HG03060 (cell line): Measurements from ENCODE around the gene PAK1.

ENCODE experiments used
- ATAC-seq: cut with Tn5 transposase; IDR thresholded peaks from one replicate; pipeline ENCODE4 v1.9.1; 2021; ENCODE audit warnings: low read depth, moderate number of reproducible peaks; ENCODE audit not compliant: unreplicated experiment

The PAK1 gene

DNA sequence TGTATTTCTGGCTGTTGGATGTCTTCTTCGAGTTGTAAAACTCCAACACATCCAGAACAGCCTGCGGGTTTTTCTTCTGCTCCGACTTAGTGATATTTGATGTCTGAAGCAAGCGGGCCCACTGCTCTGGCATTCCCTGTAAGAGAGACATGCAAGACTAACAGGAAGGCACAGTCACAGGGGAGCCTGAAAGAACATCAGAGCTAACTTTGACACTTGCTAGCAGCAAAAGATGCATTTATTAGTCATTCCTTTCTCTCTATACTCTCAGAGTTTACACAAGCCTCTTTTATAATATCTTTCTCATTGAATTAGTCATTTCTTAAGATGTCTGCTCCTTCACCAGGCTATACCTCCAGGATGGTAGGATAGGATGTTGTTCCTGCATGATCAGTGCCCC is 94.6 kb downstream of the PAK1 start:
- no peak for ATAC-seq

DNA sequence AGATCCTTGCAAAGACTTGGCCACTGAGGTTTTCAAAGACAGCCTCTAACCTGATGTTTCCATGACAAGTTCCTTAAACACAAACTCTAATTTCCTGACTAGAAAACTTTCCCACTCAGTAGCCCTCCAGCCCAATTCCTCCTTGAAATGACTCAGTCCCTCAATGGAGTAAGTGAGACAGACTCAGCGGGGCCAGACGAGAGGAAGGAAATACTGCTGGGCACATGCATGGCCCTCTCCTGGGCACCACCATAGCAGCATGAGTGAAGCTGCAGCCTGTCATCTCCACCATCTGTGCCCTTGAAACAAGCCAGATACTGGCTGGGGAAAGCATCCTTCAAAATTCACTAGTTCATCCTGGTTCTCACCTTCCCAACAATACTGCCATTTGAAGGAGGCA is 96.2 kb downstream of the PAK1 start:
- no peak for ATAC-seq

DNA sequence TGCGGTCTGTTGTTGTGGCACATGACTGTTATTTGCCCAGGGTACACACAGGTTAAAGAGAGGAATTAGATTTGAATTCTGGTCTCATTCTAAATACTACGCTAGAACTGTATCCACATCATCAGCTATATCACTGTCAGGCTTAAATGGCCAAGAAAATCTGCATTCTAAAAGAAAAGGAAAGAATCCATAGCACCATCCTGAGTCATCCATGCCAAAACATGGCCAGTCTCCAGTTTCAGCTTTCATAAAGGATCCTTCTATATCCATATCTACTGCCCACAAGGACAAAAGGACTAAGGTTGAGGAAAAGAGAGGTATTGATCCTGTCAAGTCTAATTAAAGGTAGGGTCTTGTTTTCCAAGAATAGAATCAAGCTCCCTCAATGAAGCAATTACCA is 98.8 kb downstream of the PAK1 start:
- no peak for ATAC-seq

DNA sequence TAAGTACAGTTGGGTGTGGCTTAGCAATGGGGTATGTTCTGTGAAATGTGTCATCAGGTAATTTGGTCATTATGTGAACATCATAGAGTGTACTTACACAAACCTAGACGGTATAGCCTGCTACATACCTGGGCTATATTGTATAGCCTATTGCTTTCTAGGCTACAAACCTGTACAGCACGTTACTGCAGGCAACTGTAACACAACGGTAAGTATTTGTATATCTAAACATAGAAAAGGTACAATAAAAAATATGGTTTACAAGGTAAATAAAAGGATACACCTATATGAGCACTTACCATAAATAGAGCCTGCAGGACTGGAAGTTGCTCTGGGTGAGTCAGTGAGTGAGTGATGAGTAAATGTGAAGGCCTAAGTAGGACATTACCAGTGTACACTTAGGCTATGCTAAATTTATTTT is 99.3 kb downstream of the PAK1 start:
- no peak for ATAC-seq

DNA sequence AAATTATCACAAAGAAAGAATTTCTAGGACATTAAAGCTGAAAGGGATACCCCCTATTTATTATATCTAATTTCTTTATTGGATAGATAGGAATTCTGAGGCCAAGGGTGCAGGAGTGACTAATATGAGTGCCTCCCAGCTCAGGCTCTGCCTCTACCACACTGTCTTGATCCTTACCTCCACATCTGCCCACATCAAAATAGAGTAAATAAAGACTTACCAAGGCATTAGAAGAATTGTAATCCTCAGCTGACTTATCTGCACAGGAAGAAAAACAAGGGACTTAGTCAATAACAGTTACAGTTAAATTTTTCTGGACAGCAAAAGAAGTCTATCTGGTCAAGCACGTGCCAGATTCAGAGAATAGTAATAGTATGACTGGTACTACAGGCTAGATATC is 99.8 kb downstream of the PAK1 start:
- ATAC-seq, result no peak

DNA sequence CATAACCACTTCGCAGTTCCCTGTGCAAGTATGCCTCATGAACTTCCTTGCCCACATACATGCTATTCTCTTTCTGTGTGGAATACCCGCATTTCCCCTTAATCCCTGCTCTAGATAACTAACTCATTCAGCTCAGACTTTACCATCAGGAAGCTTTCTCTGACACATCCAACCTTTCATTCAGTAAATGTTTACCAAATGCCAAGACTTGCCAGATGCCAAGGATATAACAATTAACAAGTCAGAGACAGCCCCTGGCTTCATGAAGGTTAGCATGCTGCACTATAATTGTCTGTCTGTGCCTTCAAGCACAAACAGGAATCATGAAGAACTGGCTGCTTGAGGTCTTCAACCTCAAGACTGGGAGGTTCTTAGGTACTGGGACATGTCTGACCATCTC is 101.2 kb downstream of the PAK1 start:
- no peak for ATAC-seq

DNA sequence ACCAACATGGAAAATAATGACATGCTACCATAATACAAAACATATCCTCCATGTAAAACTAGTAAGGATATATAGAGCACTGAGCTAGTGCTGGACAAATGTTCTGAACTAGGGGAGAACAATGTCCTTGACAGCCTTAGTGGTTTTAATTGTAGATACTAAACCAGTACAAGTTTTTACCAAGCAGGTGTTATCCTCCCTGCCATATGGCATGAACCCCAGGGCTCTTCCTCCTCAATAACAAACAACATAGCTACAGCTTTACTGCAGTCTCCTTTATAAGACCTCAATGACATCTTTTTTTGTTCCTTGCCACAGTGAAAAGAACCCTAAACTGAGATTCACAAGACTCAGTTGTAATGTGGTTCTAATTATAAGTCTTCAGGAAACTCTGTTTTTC is 102.2 kb downstream of the PAK1 start:
- no peak for ATAC-seq

DNA sequence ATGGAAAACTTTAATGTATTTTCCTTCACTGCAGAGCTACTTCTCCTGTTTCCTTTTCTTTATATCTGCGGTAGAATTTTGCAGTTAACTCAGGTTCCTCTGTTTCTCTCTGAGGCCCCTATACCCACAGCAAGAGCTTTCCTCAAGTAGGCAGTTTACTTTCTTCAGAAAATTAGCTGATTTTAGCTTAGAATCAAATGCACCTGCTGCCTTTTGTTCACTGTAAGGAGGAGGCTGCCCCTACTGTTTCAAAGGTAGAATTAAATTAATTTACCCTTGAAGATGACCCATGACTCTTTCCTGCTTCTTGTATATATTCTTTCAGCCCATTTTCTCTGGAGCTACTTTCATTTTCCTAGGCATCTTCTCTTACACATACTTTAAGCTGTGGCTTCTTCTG is 103.7 kb downstream of the PAK1 start:
- no peak for ATAC-seq

DNA sequence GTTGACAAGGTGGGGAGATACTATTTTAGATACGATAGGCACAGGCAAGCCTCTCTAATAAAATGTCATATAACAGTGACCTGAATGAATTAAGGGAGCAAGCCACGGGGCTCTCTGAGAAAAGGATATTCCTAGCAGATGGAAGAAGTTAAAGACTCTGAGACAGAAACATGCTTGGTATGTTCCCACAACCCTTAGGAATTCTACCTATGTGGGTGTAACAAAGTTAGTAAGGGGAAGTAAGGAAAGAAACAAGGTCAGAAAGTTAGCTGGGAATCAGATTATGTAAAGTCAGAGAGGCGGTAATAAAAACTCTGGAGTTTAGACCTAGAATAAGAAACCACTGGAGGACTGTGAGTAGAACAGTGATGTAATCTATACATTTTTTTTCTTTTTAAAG is 112.7 kb downstream of the PAK1 start:
- ATAC-seq, result no peak

DNA sequence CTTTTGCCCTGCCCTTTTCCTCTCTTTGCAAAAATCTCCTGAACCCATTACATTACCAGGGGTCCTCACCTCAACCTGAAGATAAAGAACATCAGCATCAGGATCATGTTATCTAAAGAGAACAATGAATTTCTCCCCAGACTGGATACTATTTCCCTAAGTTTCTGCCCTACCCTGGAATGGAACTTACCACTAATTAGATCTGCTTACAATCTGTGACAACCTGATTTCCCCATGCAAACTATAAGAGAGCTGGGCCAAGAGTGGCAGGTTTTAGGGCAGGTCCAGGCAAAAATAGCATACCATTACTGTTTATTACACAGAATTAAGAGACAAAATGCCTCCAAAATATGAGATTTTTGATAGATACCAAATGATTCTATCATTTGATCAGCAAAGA is 114.4 kb downstream of the PAK1 start:
- ATAC-seq, result no peak

DNA sequence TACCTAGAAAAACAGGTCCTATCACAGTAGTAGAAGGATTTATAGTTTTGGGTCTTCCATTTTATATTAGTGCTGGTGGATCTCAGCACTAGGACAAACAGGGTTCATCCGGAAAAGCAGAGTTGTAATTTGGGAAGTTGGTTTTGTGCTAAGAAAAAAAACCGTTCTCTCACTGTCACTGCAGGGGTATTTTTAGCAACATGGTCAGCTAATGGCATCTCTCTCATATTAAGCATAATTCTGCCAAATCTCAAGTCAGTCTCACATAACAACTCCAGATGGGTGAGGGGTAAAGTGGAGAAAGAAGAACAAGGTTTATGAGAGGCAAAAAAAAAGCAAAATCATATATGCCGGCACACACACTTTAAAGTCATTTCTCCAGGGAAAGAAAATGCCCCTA is 120.8 kb downstream of the PAK1 start:
- ATAC-seq, result no peak

DNA sequence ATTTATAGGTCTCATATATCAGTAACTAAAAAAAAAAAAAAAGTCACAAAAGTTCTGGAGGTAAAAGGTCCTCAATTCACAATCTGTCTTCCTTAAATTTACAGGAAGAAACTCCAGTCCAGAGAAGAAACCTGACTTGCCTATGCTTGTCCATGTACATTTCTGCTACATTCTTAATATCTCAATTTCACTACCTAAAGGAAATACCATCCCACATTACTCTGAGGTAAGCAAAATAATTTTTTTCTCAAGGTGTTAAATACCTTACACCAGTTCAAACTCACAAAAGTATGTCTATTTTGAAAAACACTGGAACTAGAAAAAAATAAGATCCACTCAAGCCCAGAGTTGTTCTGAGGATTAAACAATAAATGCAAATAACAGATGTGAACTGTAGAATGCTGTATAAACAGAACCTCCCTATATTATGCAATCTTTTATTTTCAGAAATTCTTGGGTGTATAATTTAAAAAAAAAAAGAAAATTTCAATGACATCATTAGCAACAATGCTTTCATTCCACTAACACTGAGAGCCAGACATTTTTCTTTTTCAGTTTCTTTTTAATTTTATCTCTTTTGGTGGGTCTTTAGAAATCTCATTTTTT is 122.5 kb downstream of the PAK1 start:
- ATAC-seq, result no peak

DNA sequence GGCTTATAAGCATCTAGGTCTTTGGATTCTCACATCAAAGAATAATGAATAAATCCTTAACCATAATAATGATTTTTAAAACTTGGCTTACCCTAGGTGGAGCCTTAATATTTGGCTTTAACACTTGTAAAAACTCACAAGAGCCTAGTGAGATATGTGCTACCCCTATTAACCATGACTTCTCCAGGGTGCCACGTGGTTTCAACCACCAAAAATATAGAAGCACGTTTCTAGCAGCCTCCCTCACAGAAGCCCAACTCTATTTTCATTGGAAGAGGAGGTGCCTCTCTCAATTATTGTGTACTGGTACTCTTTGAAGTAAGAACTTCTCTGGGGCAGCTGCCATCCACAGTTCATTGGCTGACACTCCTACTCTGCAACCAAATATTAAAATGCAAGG is 125.9 kb downstream of the PAK1 start:
- ATAC-seq, result no peak

DNA sequence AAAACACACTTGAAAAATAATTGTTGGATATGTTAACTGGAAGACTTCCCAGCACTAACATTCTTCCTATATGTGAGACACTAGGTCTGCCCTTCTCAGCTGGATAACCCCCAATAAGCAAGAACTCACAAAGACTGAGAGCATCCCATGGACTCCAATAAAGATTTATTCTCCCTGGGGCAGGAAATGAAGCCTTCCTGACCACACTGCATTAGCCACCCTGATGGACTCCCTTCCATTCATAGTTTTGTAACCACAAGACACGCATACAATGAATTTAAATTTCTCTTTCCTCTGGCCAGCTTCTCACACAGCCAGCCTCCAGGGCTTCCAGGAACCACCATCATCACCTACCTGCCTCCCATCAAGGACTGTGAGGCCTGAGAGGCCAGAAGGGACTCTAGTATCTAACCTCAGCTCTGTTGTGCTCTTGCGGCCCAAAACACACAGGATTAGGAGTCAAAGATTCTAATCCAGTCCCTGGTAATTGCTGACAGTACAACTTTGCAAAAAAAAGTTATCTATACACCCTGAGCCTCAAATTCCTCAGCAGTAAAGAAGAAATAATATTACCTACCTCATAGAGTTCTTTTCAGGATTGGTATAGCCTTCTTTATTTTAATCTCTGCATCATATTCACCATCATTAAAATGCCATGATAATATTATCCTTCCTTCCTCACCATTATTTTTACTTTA is 126.8 kb downstream of the PAK1 start:
- ATAC-seq, result no peak

DNA sequence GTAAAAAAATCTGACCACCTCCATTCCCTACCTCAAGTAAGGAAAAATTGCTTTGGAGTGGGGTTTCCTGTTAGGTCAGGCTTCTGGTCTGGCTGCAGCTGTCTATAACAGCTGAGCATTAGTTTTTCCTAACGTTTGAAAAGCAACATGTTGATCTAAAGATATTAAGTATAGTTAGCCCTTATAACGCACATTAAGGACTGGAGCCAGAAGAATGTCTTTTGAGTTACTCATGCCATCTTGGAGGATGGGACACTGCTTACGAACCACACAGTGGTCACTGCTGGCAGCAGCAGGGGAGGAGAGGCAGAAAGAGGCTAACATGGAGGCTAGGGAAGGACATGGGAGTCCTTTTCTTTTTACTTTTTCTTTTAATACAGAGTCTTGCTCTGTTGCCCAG is 128.3 kb downstream of the PAK1 start:
- no peak for ATAC-seq

DNA sequence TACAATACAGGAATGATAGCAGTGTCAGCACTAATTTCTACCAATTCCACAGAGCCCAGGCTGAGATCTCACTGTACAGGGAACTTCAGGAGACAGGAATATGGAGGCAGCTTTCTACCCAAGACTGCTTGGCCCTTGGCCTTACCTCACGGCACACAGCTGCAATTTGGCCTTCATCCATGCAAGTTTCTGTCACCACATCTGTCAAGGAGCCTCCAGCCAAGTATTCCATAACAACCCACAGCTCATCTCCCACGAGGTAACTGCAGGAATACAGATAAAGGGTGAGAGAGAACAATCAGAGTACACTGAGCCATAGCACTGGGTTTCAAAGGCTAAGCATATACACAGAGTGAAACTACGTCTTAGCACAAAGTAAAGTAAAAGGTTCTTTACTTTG is 133.4 kb downstream of the PAK1 start:
- no peak for ATAC-seq

DNA sequence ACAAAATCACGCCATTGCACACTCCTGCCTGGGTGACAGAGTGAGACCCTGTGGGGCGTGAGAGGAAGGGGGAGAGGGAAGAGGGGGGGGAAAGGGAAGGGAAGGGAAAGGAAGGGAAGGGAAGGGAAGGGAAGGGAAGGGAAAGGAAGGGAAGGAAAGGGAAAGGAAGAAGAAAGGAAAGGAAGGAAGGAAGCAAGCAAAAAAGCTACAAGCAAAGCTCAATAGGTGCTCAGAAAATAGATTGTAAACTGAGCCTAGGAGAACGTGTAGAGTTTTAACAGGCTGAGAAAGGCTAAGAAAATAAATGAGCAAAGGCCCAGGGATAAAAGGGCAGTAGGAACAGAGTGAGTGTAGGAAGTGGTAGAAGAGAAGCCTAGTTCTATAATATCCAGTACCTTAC is 141.6 kb downstream of the PAK1 start:
- no peak for ATAC-seq

DNA sequence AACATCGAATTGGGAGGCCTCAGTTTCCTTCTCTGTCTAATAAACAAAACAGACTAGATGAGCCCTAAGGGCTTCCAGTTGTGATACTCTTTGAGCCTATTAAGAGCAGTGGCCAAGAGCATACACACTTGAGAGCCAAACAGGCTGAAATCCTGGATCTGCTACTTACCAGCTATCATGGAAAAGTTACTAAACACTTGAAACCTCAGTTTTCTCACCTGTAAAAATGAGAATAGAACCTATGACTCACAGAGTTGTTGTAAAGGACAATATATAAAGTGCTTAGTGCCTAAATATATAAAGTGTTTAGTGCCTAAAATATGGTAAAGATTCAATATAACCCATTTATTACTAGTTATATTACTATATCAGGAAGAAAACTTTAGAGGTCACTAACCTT is 148.7 kb downstream of the PAK1 start:
- no peak for ATAC-seq

DNA sequence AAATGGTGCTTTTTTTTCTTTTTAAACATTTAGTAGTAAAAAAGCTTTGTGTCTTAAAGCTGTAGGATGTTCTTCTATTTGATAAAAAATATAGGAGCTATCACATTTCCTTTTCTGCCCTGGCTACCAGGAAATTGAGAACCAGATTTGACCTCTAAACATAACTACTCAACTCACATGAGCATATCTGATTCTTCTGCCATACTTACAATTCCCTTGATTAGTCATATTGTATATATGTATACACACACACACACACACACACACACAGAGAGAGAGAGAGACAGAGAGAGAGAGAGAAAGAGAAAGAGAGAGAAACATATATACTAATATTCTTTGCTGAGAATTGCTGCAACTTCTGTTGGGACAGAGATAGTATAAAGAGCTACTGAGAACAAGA is 149.4 kb downstream of the PAK1 start:
- ATAC-seq, result no peak

DNA sequence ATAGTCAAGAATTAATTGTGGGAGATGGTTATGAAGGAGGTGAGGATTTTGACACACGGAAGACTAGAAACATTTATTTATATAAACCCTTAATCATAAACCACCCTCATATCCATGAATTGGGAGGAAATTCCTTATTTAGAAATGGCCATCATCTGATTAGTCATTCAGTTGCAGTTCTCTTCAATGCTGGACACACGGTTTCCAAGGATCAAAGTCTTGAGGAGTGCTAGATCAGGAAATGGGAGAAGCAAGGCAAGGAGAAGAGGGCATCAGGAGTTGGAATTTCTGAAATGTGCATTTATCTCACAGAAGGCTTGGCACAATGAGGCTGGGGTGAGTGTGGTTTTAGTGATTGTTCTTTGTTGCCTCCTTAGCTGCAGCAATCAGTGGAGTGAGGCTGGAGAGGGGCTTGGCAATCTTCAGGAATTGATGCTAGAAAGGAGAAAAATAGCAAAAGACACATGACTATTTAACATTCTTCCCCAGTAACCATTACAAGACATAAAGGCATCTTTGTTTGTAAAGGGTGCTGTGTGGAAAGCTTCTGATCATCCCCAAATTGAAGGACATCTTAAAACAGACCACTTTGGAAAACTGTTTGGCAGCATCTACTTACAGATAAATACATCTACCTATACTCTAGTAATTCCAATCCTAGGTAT is 150.8 kb downstream of the PAK1 start:
- no peak for ATAC-seq

DNA sequence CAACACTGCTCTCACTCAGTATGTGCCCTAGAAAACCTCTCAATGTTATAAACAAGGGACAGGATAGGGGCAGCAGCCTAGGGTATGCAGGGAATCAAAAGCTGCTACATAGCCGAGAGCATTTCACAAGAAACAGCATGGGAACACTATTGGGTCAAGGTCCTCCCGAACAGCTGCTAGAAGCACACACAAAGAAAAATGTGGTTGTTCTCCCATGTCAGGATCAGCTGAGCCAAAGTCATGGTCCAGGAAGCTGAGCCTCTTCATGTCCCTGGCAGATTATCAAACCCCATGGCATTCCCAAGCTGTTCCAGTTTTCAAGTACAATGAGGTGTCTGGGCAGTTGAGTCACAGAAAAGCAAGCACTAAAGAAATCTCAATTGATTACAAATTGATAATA is 151.4 kb downstream of the PAK1 start:
- ATAC-seq, result no peak

DNA sequence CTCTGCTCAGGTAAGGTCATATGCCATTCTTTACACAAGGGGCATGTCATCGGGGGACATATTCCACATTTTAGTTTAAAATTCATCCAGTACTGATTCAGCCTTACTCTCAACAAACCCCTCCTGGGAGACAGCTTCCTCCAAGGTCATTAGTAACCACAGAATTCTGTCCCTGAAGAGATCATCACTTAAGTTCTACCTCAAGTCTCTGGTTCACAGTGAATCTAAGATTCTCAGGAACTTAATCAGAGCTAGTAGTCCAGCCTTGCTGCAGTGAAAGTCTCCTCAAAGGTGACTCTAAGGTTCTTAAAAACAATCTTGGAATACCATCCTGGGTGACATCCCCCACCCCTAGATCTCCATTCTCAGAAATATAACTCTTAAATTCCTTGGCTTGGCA is 153.5 kb downstream of the PAK1 start:
- ATAC-seq, result no peak
